NCI-H1048 (cell line): ENCODE measurements around the gene HSPA4.
A peak's percentile ranks its signal among the peaks of the same experiment; 100 is the strongest.
"Not testable (repeated sequence)": the region's sequence is repeated elsewhere in the genome, so short reads cannot be mapped to it uniquely, and the experiment has no call there.

ENCODE experiments used
- DNase-seq: peaks from one replicate; lab custom pipeline; 2025; lab: John Stamatoyannopoulos, UW

Gene HSPA4

DNA sequence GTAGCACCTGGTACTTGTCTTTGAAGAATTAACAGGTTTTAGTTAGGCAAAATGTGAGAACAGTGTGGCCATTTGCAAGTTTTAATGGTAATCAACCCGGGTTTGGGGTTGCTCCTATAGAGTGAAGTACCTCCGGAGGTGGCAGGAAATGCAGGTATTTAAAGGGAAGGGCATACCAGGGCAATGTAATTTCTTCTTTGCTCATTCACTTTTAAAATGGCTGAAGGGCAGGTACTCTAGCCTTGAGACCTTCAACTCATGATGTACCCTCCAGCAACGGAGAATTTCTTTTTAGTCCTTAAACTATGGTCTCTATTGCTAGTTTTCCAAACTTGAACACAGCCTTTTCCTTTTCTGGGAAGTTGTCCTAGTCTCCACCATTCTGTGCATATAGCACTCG is 1.3 kb upstream of the HSPA4 start:
- no peak for DNase-seq

DNA sequence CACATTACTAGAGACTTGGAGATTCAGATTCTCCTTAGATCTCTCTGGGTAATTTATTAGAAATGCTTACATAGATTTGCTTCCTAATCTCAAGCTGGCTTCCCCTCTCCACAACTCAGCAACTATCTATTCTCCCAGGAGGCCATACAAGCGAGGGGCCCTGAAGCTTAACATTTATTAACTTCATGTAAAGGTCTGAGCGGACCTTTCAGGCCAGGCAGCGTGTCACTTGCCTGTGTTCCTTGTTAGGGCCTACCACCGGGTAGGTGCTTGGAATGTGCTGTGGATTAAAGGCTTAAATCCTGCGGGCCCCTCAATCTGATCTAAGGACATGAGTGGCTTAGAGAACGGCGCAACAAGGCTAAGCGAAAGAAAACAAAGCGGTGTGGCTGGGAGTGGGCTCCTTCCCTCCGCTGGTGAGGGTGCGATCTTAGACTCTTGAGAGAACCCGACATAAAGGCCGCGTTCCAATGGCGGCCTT is 712 bp upstream of the HSPA4 start:
- DNase-seq: no peak

DNA sequence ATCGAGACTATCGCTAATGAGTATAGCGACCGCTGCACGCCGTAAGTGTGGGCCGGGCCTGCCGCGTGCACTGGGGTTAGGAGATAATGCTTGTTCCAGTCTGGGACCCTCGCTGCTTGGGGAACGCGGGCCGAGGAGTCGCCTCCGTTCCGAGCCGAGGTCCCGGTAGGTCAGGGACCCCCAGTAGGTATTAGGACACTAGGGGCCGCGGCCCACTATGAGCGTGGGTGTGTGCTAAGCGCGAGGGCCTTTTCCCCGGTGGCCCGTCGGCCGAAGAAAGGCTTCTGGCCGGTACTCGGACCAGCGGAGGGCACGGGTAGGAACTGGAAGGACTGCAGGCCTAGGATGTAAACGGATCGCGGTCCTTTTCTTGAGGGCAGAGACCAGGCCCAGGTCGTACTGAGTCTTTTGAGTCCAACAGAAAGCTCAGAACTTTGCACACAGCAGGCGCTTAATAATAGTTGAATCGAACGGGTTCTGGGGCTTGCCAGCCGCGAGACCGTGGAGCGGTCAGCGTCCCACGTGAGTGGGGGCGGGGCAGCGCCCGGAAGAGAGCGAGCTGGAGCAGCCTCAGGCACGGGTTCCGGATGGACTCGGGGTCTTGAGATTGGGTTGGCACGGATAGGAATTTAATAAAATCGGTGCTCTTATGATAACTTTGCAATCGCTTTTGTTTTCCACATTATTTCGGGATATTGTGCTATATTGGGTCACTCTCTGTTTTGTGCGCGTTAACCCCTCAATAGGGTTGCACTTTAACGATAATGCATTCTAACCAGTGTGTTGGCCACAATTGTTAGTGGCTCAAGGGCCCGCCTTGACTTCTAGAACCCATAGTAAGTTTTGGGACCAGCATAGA is 733 bp downstream of the HSPA4 start:
- DNase-seq: peak; percentile 8

DNA sequence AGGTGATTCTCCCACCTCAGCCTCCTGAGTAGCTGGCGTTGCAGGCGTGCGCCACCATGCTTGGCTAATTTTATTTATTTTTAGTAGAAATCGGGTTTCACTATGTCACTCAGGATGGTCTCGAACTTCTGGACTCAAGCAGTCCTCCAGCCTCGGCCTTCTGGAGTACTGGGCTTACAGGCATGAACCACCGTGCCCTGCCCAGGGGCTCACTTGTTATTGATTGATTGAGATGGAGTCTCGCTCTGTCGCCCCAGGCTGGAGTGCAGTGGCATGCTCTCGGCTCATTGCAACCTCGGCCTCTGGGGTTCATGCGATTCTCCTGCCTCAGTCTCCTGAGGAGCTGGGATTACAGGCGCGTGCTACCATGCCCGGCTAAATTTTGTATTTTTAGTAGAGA is 1.6 kb downstream of the HSPA4 start:
- no peak for DNase-seq

DNA sequence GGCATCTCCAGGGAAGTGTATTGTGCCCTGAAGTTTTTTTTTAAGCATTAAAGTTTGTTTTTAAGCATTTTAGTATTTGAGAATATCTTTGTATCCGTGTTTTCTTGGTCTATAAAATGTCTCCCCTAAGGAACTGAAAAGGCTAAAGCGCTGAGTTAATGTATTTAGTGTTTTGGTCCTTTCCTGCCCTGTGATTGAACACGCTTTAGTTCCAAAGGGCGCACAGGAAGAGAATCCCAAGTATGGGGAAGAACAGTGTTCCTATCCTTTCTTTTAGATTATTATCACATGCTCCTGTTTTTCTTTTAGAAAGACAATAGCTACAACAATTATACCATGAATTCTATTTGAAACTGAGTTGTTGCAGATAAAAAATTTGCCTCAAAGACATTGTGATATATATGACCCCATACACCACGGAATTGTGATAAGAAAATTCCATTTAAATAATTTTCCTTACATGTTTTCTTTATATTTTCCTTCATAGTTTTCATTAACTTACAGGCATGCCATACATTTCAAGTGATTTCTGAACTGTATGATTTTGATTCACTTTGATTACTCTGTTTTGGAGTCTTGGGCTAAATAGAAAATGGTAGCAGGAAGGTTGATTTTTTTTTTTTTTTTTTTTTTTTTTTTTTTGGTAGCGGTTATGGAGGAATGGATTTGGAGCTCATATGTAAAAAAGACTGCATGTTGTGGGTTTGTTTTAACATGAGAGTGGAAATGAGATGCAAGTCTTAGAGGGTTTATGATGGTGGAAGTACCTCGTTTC is 3.1 kb downstream of the HSPA4 start:
- no peak for DNase-seq

DNA sequence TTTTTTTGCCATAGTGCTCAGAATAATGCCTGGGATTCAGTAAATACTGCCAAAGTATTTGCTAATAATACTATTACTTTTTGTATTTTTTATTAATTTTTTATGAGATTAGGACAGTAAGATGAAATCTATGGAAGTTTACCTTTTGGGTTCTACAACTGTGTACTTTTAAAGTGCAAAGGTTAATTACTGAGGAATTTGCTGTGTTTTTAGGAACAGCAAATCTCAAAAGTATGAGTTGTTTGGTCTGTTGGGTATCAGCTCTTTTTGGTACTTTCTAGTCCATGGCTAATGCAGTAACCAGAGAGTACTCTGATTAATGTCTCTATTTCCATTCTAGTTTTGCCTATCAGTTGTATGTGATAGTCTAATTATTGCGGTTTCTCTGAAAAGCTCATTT is 5.1 kb downstream of the HSPA4 start:
- DNase-seq: no peak

DNA sequence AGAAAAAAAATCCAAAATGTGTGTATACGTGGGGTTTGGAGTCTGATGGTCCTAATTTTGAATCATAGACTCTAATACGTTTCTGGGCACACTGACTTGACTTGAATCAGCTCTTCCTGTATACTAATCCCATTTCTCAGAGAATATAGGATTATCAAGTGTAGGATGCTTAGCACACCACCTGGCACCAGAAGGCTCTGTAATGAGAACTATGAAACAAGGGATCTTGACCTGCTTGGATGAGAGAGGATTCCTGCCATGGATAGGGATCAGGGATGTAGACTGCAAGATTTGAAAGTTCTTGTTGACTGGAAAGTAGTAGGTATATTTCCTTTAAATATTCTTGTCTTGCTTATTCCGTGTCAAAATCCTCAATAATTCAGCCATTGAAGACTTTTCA is 7.8 kb downstream of the HSPA4 start:
- DNase-seq: no peak

DNA sequence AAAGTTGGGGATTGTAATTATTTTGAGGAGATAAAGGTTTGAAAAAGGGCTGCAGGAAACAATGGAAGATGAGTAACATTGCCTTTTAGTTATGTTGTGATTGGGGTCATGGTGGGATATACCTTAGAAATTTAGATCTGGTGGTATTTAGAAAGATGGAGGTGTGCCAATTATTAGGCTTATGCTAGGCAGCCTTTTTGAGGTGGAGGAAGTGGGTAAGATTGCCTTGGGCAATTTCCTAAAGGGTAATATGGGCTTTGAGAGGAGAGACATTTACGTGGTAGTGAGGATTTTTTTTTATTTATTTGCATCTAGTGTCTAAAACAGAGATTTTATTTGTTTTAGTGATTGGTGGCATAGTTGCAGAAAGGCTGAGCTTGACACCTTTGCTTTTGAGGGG is 10.5 kb downstream of the HSPA4 start:
- no peak for DNase-seq

DNA sequence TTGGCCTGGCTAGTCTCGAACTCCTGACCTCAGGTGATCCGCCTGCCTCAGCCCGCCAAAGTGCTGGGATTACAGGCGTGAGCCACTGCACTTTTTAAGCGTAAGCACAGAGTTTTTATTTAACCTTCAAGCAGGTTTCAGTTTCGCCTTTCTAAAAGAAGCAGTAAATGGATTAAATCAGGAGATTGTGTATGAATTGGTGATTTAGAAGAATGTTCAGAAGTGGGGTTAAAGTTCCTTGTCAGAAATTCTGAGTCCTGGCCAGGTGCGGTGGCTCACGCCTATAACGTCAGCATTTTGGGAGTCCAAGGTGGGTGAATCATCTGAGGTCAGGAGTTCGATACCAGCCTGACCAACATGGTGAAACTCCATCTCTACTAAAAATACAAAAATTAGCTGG is 12.2 kb downstream of the HSPA4 start:
- DNase-seq: no peak

DNA sequence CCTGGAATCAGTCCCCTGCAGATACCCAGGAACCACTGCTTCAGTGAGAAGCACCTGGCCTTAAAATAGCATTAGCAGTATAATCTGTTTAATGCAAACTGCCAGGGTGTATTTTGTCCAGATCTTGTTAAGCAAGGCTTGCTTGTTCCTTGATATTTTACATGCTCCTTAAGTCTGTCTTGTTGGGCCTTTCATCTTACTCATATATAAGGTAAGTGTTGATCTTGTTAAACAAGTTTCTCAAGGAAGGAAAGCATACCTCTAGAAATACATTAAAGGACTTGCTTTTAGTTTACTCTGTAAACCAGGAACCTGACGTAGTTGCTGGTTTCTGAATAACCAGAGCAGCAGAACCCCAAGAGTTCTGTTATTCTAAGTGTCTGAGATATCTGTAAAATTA is 13.7 kb downstream of the HSPA4 start:
- DNase-seq: no peak

DNA sequence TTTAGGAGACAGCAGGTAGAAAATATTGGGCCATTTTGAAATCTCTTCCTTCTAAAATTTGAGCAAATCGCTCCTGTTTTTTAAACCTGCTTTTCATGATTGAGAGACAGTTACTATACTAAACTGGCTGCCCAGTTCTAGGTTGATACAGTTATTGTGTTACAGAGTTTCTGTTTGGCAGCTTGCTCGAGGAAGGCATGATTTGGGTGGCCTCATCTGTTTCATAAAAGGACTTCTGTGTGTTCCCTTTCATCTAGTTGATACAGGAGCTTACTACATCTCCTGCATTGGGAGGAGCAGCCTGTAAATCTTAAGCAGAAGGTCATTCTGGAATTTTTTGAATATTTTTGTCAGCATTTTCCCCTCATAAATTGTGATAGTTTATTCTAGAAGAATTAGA is 14.2 kb downstream of the HSPA4 start:
- no peak for DNase-seq

DNA sequence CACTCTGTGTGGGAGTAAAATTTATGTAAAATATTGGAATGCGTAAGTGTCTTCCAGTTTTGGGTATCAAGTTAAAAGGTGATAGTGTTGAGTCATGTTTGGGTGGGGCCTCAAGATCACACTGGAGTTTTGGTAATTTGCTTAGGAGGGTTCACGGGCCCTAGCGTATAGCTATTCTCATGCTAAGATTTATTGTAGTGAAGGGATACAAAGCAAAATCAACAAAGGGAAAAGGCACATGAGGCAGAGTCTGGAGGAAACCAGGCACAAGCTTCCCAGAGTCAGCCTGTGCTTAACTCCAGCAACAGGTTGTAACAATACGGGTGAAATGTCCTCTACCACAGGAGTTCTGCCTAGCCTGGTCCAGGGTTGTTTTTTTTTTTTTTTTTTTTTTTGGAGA is 20.2 kb downstream of the HSPA4 start:
- no peak for DNase-seq

DNA sequence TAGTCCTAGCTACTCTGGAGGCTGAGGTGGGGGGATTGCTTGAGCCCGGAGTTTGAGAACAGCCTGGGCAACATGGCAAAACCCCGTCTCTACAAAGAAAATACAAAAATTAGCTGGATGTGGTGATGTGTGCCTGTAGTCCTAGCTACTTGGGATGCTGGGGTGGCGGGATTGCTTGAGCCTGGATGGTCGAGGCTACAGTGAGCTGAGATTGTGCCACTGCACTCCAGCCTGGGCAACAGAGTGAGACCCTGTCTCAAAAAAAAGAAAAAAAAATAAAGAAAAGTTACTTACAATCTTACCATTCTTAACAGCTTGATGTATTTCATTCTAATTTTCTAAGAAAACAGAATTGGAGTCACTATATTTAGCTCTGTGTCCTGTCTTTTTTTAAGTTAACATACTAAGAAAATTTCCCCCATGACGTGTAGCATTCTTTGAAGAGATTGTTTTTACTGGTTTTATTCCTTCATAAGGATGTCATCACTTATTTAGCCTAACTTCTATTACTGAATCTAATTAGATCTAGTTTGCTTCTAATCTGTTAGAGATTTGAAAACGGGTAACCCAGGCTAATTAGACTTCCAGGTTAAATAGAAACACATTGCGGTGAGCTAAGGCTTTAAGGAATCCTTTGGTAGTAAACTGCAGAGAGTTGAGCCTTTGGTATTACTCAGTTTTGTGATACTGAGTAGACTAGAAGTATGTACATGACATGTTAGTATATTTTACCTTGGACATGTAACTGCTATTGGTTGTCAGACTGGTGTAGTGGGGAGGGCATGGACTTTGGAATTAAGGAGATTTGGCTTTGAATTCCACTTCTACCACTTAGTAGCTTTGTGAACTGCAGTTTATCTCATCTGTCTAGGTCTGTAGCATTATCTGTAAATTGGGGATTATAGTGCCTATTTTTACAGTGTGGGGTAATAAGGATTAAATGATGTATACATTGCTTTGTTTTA is 24.0 kb downstream of the HSPA4 start:
- DNase-seq: no peak

DNA sequence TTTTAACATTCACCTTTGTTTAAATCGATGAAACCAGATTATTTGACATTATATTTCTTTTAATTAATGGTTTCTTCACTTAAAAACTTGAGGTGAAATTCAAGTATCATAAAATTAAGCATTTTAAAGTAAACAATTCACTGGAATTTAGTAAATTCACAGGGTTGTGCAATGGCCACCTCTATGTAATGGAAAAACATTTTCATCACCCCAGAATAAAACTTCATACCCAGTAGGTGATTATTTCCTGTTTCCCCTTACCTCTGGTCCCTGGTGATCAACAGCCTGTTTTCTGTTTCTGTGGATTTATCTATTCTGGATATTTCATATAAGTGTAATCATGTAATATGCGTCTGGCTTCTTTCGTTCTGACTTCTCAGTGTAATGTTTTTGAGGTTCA is 27.2 kb downstream of the HSPA4 start:
- no peak for DNase-seq

DNA sequence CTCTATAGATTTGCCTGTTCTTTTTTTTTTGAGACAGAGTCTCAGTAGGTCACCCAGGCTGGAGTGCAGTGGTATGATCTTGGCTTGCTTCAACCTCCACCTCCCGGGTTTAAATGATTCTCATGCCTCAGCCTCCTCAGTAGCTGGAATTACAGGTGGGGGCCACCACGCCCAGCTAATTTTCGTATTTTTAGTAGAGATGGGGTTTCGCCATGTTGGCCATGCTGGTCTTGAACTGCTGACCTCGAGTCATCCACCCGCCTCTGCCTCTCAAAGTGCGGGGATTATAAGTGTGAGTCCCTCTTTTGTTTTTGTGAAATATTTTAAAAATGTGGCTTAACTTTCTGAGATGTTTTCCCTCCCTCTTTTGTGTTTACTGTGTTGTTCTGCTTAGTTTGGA is 29.2 kb downstream of the HSPA4 start:
- no peak for DNase-seq

DNA sequence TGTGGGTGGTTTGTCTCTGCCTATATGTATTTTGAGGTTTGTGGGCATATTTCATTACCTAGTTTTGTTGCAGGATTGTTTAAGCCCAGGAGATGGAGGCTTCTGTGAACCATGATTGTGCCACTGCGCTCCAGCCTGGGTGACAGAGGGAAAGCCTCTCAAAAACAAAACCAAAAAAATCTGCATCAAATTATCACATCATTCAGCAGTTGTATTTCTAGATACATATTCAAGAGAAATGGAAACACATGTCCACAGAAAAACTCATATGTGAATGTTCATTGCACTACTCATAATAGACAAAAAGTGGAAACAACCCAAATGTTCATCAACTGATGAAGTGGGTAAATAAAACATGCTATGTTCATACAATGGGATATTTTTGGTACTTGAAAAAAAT is 29.9 kb downstream of the HSPA4 start:
- no peak for DNase-seq

DNA sequence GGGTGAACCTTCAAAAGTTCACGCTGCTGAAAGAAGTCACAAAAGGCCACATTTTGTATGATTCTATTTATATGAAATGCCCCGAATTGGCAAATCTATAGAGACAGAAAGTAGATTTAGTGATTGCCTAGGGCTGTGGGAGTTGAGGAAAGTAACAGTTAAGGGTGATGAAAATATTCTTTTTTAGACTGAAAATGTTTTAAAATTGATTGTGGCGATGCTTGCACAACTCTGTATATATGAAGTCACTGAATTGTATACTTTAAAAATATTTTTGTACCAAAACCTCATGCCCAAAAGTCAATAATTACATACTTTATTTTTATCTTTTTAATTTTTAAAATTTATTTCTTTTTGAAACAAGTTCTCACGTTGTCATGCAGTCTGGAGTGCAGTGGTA is 30.3 kb downstream of the HSPA4 start:
- no peak for DNase-seq

DNA sequence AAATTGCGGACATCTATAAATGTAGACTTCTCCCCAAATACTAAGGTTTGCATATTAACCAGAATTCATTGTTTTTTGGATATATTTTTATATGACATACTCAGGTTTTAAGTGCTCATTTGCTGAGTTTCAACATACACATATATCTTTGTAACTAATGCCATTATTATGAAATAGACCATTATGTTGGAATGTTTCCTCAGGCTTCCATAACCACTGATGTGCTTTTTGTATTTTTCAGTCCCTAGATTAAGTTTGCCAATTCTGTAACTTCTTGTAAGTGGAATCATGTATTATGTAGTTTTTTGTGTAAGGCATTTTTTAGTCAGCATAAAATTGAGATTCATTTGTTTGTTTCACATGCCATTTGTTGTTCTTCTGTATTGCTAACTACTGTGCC is 32.1 kb downstream of the HSPA4 start:
- no peak for DNase-seq

DNA sequence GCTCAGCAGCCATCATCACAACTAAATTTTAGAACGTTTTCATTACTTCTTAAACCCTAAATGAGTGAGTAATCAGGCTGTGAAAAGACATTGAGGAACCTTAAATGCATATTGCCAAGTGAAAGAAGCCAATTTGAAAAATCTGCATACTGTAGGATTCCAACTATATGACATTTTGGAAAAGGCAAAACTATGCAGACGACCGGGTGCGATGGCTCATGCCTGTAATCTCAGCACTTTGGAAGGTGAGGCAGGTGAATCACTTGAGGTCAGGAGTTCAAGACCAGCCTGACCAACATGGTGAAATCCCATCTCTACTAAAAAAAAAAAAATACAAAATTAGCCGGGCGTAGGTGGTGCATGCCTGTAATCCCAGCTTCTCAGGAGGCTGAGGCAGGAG is 33.4 kb downstream of the HSPA4 start:
- DNase-seq: not testable (repeated sequence)

DNA sequence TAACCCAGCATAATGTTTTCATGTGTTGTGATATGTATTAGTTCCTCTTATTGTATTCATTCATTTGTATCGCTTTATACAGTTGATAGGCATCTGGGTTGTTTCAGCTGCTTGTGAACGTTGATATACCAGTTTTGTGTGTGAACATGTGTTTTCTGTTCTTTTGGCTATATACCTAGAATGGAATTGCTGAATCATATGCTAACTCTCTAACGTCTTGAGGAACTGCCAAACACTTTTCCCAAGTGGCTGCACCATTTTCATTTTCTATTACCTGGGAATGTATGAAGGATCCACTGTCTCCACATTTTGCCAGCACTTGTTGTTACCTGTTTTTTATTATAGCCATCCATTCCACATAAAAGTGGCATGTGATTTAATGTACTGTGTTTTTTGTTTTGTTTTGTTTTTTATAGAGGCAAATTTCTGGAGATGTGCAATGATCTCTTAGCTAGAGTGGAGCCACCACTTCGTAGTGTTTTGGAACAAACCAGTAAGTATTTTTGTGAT is 34.6 kb downstream of the HSPA4 start:
- DNase-seq: no peak

DNA sequence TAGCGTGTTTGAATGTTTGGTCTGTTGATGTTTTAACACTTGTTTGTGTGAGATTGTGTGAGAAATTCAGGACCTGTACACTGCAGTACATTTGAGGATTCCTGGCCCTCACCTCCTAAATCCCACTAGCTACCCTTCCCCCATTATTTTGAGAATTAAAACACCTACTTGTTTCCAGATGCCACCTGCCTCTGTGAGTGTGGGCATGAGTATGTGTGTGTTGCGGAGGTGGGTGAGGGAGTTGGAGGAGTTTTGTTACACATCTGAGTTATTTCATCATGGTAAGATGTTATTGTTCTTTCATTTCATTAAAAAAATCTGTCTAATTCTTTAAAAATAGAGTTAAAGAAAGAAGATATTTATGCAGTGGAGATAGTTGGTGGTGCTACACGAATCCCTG is 36.3 kb downstream of the HSPA4 start:
- DNase-seq: no peak

DNA sequence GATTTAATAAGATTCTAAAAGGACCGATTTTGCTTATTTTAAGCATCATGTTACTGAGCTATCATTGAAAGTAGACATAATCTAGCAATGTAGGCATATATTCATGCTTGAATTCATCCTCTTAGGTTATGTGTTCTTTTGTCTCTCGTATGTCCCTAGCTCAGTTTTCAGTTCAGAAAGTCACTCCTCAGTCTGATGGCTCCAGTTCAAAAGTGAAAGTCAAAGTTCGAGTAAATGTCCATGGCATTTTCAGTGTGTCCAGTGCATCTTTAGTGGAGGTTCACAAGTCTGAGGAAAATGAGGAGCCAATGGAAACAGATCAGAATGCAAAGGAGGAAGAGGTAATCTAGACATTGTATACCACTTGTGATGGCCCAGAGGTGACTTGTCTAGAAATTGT is 39.2 kb downstream of the HSPA4 start:
- DNase-seq: no peak
